ENCODE data around the gene FGFR3.

Gene FGFR3

GRCh38 chr4:1803523-1804423, 10.7 kb downstream of the FGFR3 start:
- no peak overlapping the region for H3K4me3 ChIP-seq
- no peak for DNase-seq (ENCODE audit: low spot score)
- H3K27ac ChIP-seq = no peak overlapping the region
- TF ChIP-seq, protein P1, sequence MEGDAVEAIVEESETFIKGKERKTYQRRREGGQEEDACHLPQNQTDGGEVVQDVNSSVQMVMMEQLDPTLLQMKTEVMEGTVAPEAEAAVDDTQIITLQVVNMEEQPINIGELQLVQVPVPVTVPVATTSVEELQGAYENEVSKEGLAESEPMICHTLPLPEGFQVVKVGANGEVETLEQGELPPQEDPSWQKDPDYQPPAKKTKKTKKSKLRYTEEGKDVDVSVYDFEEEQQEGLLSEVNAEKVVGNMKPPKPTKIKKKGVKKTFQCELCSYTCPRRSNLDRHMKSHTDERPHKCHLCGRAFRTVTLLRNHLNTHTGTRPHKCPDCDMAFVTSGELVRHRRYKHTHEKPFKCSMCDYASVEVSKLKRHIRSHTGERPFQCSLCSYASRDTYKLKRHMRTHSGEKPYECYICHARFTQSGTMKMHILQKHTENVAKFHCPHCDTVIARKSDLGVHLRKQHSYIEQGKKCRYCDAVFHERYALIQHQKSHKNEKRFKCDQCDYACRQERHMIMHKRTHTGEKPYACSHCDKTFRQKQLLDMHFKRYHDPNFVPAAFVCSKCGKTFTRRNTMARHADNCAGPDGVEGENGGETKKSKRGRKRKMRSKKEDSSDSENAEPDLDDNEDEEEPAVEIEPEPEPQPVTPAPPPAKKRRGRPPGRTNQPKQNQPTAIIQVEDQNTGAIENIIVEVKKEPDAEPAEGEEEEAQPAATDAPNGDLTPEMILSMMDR (IDR thresholded peaks at IDR 0.05) = no peak

DNA sequence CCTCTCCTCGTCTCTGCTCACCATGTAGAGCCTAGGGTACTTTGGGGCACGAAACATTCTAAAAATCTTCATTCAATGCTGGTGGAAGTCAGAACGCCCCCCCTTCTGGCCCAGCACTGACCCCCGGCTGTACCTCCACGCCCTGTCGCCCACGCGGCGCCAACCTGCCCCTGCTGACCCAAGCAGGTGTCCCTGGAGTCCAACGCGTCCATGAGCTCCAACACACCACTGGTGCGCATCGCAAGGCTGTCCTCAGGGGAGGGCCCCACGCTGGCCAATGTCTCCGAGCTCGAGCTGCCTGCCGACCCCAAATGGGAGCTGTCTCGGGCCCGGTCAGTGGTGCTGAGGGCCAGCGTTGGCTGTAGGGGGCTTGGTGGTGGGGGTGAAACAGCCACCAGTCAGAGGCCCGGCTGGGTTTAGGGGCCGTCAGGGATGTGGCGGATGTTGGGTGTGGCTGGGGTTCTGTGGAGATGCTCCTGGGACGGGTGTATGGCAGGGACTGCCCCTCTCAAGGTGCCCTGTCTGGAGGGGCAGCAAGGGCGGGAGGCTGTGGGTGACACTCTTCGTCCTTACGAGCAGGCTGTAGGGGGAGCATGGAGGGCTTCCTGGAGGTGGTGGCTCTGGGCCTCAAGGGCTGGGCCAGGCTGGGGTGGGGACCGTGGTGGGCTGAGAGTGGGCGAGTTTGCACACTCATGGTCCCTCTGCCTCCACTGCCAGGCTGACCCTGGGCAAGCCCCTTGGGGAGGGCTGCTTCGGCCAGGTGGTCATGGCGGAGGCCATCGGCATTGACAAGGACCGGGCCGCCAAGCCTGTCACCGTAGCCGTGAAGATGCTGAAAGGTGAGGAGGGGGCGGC, 11.8 kb downstream of the FGFR3 start:
- TF ChIP-seq, protein P1 (IDR thresholded peaks at IDR 0.05) = no peak
- H3K4me3 ChIP-seq = no peak overlapping the region
- H3K27ac ChIP-seq = no peak overlapping the region
- no peak for DNase-seq (ENCODE audit: low spot score)

- Histone ChIP-seq H3K27ac (no peak overlapping the region), H3K4me3 (no peak overlapping the region)
- TF ChIP-seq, protein P1 (IDR thresholded peaks at IDR 0.05) = no peak
- DNase-seq (ENCODE audit: low spot score) = no peak
Observed at GRCh38 chr4:1805493-1806222, 12.6 kb downstream of the FGFR3 start.

DNA sequence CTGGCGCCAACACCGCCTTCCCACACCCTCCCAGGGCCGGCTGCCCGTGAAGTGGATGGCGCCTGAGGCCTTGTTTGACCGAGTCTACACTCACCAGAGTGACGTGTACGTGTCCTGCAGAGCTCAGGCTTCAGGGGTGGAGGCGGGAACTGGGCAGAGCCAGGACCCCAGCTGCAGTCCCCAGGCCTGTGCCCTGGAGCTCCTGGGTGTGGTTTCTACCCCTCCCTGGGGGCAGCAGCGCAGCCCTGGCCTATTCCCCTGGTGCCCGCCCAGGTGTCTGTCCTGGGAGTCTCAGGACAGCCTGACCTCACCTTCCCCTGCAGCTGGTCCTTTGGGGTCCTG, 13.1 kb downstream of the FGFR3 start:
- DNase-seq (ENCODE audit: low spot score) = no peak
- TF ChIP-seq, protein P1 (IDR thresholded peaks at IDR 0.05) = no peak

DNA sequence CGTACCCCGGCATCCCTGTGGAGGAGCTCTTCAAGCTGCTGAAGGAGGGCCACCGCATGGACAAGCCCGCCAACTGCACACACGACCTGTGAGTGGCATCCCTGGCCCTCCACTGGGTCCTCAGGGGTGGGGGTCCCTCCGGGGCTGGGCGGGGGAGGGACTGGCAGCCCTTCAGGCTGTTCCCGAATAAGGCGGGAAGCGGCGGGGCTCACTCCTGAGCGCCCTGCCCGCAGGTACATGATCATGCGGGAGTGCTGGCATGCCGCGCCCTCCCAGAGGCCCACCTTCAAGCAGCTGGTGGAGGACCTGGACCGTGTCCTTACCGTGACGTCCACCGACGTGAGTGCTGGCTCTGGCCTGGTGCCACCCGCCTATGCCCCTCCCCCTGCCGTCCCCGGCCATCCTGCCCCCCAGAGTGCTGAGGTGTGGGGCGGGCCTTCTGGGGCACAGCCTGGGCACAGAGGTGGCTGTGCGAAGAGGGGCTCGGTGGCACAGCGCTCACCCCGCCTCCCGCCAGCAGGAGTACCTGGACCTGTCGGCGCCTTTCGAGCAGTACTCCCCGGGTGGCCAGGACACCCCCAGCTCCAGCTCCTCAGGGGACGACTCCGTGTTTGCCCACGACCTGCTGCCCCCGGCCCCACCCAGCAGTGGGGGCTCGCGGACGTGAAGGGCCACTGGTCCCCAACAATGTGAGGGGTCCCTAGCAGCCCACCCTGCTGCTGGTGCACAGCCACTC, 13.7 kb downstream of the FGFR3 start:
- TF ChIP-seq, protein P1 (IDR thresholded peaks at IDR 0.05) = no peak
- Histone ChIP-seq H3K27ac (no peak overlapping the region), H3K4me3 (no peak overlapping the region)
- no peak for DNase-seq (ENCODE audit: low spot score)

More for the DNA sequence above, 13.1 kb downstream of the FGFR3 start:
- H3K4me3 ChIP-seq = no peak overlapping the region
- H3K27ac ChIP-seq = no peak overlapping the region

DNA sequence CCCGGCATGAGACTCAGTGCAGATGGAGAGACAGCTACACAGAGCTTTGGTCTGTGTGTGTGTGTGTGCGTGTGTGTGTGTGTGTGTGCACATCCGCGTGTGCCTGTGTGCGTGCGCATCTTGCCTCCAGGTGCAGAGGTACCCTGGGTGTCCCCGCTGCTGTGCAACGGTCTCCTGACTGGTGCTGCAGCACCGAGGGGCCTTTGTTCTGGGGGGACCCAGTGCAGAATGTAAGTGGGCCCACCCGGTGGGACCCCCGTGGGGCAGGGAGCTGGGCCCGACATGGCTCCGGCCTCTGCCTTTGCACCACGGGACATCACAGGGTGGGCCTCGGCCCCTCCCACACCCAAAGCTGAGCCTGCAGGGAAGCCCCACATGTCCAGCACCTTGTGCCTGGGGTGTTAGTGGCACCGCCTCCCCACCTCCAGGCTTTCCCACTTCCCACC, 14.3 kb downstream of the FGFR3 start:
- no peak for DNase-seq (ENCODE audit: low spot score)
- H3K4me3 ChIP-seq = no peak overlapping the region
- TF ChIP-seq, protein P1 (IDR thresholded peaks at IDR 0.05) = no peak
- H3K27ac ChIP-seq = no peak overlapping the region

Data from coronary artery (tissue), 2 donors.